RPMI8226 (cell line): Measurements from ENCODE around the gene MMP24.
A peak's percentile ranks its signal among the peaks of the same experiment; 100 is the strongest.
"Not testable (repeated sequence)": the region's sequence is repeated elsewhere in the genome, so short reads cannot be mapped to it uniquely, and the experiment has no call there.

Source experiments
- DNase-seq: peaks from one replicate; pipeline ENCODE4 v3.0.0-alpha.2; 2015

MMP24 gene

GRCh38 chr20:35226126-35226883 lies at the start of gene MMP24:
MMP24 (plus strand) TSS chr20:35226690; CDS start chr20:35226739, 49 bp downstream.
- no peak for DNase-seq

GRCh38 chr20:35179292-35180212 lies 46.9 kb upstream of the MMP24 start:
- DNase-seq: no peak

- no peak for DNase-seq
Measured at GRCh38 chr20:35180266-35180665, 46.2 kb upstream of the MMP24 start.

- DNase-seq: no peak
Measured at GRCh38 chr20:35181731-35182130, 44.8 kb upstream of the MMP24 start.

- DNase-seq: not testable (repeated sequence)
Measured at GRCh38 chr20:35186691-35187289, 39.7 kb upstream of the MMP24 start.

GRCh38 chr20:35187584-35188190 lies 38.8 kb upstream of the MMP24 start:
- DNase-seq: no peak

- DNase-seq: not testable (repeated sequence)
Measured at GRCh38 chr20:35189223-35189622, 37.3 kb upstream of the MMP24 start.

- DNase-seq: no peak
Measured at GRCh38 chr20:35190556-35190955, 35.9 kb upstream of the MMP24 start.

- DNase-seq: no peak
Measured at GRCh38 chr20:35191419-35192117, 34.9 kb upstream of the MMP24 start.

- DNase-seq: no peak
Measured at GRCh38 chr20:35192118-35192872, 34.2 kb upstream of the MMP24 start.

GRCh38 chr20:35193031-35193791 lies 33.3 kb upstream of the MMP24 start:
- not testable (repeated sequence) for DNase-seq

- DNase-seq: no peak
Measured at GRCh38 chr20:35196313-35196712, 30.2 kb upstream of the MMP24 start.

GRCh38 chr20:35199740-35200139 lies 26.8 kb upstream of the MMP24 start:
- no peak for DNase-seq

GRCh38 chr20:35200267-35200666 lies 26.2 kb upstream of the MMP24 start:
- no peak for DNase-seq

GRCh38 chr20:35201467-35201866 lies 25.0 kb upstream of the MMP24 start:
- not testable (repeated sequence) for DNase-seq

GRCh38 chr20:35206802-35207201 lies 19.7 kb upstream of the MMP24 start:
- no peak for DNase-seq

GRCh38 chr20:35207950-35208611 lies 18.4 kb upstream of the MMP24 start:
- DNase-seq: peak; percentile 83

- DNase-seq: no peak
Measured at GRCh38 chr20:35215066-35215956, 11.2 kb upstream of the MMP24 start.

- no peak for DNase-seq
Measured at GRCh38 chr20:35216541-35216940, 9.9 kb upstream of the MMP24 start.
